Measurements from ENCODE around the gene HSPG2.

DNA sequence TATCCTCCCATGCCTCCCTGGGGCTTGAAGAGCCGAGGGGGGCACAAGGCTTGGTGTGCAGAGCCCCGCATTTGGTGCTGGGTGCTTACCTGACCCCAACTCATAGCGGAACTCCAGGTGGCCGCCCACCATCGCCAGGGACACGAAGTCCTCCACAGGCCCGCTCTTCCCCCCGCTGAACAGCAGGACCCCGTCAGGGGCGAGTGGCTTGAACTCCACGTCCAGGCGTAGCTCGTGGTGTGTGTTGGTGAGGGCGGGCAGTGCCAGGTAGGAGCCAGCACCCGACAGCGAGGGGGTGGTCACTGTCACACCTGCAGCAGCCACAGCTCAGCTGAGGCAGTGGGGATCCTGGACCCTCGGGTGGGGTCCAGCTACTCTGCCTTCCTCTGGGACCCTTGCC lies 107.8 kb downstream of the HSPG2 start:
- no peak for TF ChIP-seq GABPA (IDR thresholded peaks at IDR 0.05; ENCODE audit: low read depth)
- TF ChIP-seq POLR2AphosphoS5 (IDR thresholded peaks at IDR 0.05; ENCODE audit: low read depth), result no peak
- TF ChIP-seq REST (IDR thresholded peaks at IDR 0.05; ENCODE audit: insufficient replicate concordance, low read depth), result no peak
